Measurements from ENCODE around the gene STK35.

Gene STK35

DNA sequence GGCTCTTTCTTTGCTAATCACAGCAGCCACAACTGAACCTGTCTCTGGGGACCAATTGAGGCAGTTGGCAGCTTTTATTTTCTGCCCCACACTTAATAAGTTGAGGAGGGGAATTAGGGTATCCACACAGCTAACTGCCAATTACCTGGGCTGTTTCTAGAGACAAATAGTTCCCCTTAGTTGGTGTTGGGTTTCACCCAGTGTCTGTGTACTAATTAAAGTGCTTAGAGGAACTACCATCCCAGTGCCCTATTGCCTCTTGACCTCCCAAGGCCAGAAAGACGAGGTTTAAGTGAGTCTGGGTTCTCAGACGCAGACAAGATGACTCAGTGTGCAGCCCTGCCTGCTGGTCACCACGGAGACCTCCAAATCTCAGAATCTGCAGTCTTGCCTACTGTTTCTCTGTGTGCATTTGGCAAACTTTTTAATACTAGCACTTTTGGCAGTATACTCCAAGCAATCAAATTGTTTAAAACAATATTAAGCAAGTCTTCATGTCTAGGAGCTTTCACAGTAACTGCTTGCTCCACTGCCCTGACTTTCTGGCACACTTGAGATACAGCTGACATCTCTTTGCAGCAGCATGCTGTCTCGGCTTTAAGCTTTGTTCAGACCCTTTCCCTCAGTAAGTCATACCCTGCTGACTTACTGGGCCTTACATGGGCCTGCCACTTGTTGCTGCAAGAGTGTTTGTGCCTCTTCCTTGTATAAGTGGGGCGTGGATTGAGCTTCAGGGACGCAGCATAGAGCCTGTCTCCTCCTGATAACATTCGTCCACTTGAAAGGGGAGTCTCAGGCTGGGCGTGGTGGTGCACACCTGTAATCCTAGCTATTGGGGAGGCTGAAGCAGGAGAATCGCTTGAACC is 31.9 kb downstream of the STK35 start:
- no peak for DNase-seq (ENCODE audit: low read depth in 2 of 2)

DNA sequence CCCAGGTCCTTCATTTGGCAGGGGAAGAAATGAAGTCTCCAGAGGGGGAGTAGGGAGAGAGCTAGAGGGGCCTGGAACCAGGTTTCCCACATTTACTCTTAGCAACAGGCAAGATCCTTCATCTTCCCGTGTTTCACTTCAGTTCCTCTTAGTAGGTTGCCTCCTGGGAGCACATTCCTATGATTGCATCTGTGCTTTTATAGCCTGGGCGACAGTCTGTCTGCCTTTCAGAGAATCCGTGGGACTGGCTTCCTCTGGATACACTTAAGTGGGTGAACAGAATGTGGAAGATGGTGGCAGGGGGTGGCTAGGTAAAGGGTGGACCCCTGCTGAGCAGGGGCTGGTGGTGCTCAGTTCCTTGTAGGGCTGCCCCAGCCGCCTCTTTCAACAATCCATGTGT is 33.4 kb downstream of the STK35 start:
- DNase-seq (ENCODE audit: low read depth in 2 of 2) = no peak

DNA sequence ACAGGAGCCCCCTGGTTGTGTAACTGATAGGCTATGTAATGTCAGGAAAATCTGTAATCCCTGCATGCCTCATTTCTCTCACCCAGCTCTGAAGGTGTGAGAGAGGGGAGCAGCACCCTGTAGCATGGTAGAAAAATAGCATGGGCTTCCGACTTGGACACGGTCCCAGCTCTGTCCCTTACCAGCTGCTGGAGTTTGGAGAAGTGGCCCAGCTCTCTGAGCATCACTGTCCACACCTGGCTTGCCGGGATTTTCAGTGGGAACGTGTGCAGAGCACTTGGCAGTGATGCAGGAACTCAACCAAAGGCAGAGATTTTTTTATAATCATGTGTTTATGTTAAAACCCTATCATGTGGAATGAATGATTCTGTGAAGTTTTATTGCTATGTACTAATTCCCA is 34.6 kb downstream of the STK35 start:
- no peak for DNase-seq (ENCODE audit: low read depth in 2 of 2)

DNA sequence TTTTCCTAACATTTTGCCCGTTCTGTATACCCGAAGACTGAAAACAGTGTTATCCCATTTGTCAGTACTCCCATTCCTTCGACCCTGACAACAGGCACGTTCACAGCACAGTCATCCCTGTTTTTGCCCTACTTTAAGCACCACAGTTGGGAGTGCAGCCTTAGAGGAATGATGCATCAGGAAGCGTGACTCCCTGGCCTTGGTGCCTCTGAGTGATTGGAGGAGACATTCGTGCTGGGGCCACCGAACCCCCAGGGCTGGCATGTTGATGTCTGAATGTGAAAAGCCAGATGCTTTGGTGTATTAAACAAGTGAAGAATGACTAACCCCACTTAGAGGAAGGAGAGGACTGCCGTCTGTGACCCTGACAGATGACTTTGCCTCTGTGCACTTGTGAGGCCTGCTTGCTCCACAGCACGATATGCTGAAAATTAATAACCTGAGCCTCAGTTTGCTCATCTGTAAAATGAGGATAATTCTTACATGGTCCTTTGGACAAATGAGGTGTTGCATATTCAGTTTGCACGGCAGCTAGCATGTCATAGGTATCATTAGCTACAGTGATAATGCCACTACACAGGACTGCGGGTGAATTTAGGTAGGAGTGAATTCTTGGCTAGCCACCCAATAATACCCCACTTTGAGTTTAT is 36.0 kb downstream of the STK35 start:
- no peak for DNase-seq (ENCODE audit: low read depth in 2 of 2)

DNA sequence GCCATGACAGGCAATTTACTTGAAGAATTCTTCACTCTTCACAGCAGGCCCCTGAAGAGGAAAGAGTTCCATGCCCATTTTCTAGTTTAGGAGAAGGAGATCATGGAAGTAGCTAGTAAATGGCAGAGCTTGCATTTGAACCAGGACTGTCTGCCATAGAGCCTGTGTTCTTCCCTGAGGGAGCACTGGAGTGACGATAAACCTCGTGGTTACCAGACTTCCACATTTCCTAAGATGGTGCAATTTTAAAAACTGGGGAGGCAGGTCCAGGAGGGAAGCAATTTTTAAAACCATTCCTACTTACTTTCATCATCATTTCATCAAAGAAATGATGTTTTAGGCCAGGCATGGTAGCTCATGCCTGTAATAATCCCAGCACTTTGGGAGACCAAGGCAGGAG is 36.8 kb downstream of the STK35 start:
- no peak for DNase-seq (ENCODE audit: low read depth in 2 of 2)

DNA sequence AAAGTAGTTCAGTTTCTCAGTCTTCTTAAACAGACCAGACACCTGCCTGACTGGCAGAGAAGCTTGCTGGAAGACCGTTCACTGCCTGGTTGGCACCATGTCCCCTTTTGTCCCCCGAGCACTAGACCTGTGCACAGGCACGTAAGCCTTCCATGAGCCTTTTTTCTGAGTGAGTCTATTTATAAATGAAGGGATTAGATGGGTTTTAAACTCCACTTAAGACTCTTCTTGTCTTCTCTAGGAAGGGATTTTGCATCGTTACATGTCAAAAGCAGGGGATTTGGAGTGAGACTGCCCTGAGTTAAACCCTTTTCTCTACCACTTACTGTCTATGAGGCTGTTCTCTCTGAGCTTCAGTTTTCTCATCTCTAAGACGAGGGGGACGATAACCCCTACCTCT is 37.6 kb downstream of the STK35 start:
- no peak for DNase-seq (ENCODE audit: low read depth in 2 of 2)

DNA sequence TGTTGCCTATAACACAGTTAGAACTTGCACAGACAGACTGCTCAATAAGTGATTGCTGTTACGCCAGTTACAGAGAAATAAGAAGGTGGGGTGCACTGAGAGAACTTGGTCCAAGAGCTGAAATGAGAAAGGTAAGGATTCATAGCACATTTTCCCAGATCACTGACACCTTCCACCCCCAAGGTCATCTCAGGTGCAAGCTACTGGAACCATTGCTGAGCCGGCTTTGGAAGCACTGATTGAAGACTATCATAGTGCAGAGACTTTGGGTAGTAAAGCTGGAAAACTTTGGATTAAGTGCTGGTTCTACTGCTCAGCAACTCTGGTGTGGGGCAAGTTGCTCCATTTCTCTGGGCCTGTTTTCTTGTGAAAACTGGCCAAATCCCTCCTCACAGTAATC is 38.1 kb downstream of the STK35 start:
- DNase-seq (ENCODE audit: low read depth in 2 of 2) = no peak

DNA sequence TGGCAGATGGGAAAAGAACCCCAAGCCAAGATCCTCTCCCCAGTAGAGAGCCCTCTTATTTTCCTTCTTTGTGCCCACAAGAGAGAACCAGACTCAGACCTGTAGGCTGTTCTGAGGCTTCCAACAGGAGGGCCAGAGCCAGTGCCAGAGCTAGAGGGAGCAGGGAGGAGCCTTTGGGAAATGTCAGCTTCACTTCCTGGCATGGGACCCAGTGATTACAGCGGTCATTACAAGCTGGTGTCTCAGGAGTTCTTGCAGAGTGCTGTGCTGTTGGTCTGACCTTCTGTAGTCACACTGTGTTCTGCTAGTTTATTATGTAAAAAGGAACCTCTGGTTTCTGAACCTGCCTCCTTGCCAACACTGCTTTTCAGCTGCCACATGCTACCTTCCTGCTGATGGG is 38.9 kb downstream of the STK35 start:
- DNase-seq (ENCODE audit: low read depth in 2 of 2) = no peak

DNA sequence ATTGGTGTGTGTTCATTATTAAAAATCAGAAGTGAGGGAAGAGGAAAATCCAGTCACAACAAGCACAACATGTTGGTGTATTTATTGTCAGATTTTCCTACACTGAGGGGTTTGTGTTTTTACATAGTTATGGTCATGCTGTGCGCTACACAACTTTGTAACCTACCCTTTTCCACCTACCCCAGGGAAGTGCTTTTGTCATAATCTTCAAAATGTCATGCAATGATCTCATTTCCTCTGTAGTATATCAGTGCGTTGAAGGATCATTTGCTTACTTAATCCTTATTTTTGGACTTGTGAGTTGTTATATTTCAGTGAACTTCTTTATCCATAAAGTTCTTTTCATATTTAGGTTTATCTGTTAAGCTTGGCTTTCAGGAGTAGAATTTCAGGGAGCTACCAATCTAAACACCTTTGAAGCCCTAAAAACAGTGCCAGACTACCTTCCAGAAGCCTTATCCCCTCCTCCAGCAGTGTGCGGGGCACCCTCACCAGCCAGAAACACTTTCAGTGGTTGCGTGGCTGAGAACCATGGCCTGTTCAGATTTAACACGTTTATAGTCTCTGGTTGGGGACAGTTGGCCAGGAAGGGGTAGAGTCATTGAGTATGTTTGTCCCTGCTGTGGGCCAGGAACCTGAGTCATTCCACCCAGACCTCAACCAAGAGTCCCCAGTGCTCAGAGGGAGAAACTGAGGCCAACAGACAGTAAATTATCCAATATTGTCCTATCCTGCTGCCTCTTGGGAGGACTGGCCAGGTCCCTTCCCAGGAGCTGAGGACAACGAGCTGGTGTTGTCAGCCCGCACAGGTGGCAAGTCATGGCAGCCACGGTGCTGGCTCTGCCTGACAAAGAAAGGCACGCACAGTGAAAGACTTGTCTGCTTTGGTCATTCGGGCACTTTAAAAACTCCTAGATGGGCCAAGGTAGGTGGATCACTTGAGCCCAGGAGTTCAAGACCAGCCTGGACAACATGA is 40.3 kb downstream of the STK35 start:
- no peak for DNase-seq (ENCODE audit: low read depth in 2 of 2)

DNA sequence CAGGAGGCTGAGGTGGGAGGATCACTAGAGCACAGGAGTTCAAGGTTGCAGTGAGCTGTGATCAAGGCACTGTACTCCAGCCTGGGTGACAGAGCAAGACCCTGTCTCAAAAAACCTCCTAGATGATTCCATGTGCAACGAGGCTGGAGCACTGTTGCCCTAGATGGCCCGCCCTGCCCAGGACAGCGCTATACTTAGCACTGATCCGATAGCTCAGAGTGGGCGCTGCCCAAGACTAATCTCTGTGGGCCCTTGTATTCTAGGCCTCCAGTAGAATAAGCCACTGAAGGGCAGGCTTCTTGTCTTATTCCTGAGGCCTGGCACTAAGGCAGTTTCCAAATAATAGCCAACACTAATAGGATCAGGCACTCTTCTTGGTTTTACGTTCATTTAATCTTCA is 41.0 kb downstream of the STK35 start:
- no peak for DNase-seq (ENCODE audit: low read depth in 2 of 2)

DNA sequence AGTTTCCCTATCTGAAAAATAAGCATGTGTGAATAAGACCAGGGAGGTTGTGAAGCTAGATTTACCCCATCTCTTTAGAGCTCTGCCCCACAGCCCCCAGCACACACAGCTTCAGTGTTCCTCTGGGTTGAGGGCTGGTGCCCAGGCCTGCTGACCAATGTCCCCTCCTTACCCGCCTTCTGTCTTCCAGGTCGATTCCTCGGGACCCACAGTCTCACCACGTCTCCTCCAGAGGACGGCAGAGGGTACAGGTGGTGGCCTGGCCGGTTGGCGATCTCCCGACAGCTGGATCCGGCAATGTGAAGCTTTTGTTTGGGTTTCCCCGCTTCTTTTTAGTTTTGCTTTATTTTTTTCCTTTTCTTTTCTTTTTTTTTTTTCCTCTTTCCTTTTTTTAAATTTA is 42.0 kb downstream of the STK35 start:
- no peak for DNase-seq (ENCODE audit: low read depth in 2 of 2)

DNA sequence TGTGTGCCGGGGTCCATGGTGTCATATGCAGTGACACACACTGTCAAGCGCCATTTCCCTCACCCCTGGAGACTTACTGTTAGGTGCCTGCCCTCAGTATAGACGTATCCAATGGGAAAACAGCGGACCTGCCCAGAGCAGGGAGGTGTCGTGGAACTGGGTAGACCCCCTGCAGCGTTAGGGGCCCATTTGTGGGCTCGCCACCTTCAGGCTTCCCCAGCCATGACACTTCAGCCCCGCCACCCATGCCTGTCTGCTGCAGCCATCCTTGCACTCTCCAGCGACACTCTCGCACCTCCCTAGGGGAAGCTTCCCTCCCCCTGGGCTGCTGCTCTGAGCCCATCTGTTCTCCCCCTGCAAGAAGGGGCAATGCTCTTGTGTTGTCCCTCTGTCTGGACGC is 43.2 kb downstream of the STK35 start:
- DNase-seq (ENCODE audit: low read depth in 2 of 2) = no peak

DNA sequence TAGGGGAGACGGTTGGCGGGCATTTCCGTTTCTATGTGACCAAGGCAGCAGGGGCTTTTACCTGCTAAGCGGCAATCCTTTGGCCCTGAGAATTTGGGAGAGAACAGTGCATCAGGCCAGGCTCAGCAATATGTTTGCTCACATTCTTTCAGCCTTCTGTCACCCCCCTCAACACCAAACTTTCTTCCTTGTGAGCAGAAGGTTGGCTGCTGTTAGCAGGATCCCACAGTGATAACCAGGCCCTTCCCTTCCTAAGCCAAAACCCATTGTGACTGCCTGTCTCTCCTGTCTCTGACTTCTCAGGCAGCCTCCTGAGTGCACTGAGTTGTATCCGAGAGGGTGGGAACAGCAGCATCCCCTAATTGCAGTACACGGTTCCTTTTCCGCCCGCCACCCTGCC is 43.7 kb downstream of the STK35 start:
- no peak for DNase-seq (ENCODE audit: low read depth in 2 of 2)

DNA sequence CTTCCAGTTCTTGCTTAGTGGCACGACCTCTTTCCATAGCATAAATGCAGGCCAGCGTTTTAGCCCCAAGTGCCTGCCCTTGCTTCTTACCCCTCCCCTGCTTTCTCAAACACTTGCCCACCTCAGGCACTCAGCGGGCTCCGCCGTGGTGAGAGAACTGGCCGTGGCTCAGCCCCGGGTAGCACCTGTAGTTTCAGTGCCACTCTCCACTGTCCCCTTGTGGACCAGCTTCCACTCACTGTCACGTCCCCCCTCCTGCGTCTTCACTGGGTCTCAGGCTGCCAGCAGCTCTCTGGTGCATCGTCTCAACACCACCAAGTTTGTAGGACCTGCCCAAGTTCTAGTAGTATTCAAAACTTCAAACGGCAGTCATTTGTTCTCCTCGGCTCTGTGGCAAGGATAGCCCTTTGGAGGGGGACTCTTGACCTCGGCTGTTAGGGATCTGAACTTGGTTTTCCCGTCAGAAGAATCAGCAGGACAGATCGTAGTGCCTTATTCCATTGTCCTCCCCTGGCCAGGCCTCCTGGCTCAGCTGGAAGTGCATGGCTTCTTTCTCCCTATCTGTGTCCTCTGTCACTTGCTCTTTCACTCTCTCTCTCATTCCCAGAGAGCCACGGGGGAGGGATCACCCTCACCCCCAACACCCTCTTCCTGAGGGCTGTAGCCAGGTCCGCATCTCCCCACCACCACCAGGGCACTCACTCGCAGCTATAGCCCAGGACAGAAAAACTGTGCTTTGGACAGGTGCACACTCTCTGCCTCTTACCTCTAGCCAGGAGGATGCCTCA is 44.6 kb downstream of the STK35 start:
- DNase-seq (ENCODE audit: low read depth in 2 of 2) = no peak

DNA sequence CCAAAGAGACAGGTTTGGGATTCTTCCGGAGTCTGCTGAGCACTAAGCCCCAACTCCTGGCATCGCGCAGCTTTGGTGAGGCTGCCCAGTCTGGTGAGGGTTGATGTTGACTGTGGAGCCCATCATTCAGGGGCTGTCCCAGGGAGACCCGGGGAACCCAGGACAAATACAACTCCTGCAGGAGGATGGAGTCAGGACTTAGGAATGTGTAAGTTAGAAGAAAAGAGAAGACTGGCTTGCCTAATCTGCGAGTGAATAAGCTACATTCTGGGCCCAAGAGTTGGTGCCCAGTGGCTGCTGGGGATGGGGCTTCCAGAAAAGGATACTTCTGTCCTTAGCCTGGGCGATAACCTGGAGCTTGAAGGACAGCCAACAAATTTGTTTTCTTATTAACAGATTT is 47.9 kb downstream of the STK35 start:
- DNase-seq (ENCODE audit: low read depth in 2 of 2) = no peak

DNA sequence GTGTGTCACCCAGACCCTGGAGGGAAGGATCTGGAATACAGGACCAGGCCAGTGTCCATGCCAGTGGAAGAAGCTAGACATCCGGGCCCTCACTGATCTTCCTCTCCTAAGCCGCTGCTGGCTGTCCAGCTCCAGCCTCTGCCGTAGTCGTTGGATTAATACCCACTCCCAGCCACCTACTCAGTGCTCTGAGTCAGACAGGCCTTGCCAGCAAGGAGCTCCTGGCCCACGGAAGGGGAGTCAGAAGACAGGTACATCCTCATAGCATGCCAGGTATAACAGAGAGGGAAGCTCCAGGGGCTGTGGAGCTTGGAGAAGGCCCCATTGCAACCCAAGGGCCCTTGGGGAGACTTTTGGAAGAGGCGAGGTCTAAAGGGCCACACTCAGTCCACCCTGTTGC is 49.0 kb downstream of the STK35 start:
- DNase-seq (ENCODE audit: low read depth in 2 of 2) = no peak

DNA sequence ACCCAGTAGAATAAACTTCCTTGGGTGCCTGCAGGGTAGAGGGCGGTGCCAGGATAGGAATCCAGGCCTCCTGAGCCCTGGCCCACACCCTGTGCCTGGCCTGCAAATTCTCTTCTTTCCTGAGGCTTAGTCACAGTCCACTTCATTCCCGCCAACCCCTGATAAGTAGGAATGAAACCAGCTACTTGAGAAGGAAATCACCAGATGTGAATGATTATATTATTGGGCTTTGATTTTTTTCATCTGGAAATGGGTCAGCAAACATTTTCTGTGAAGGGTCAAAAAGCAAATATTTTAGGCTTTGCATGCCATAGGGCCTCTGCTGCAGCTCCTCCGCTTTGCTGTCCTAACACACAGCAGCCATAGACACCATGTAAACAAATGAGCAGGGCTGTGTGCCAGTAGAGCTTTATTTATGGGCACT is 50.2 kb downstream of the STK35 start:
- DNase-seq (ENCODE audit: low read depth in 2 of 2) = no peak

DNA sequence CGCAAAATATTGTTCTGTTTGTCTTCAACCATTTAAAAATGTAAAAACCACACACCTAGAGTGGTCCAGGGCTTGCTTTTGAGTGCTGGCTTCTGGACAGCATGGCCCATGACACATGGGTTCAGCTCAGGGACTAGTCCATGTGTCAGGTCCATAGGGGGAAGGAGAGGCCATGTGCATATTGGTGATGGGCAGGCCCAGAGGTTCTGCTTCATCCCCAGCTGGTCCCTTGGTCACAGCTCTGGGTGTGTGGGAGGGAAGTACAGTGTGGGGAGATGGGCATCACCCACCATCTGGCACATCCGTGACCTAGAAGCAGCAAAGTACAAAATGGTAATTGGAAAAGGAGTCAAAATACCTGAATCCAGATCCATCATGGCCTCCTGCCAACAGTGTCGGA is 50.7 kb downstream of the STK35 start:
- no peak for DNase-seq (ENCODE audit: low read depth in 2 of 2)

DNA sequence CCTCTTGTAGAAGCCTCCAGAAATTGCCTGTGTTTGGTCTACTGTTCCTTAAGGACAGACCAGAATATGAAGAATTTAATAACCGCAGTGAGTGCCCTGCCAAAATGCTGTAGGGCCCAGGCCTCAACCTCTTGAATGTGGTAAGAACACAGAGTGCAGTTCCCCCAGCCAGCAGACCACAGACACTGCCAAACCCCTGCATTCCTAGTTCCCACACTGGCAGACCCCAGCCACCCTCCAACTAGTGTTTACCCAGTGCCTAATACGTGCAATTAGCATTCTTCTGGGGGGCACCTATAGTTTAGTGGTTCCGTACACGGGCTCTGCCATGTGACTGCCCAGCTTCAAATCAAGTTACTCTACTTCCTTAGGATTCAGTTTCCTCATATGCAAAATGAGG is 51.7 kb downstream of the STK35 start:
- DNase-seq (ENCODE audit: low read depth in 2 of 2) = no peak

DNA sequence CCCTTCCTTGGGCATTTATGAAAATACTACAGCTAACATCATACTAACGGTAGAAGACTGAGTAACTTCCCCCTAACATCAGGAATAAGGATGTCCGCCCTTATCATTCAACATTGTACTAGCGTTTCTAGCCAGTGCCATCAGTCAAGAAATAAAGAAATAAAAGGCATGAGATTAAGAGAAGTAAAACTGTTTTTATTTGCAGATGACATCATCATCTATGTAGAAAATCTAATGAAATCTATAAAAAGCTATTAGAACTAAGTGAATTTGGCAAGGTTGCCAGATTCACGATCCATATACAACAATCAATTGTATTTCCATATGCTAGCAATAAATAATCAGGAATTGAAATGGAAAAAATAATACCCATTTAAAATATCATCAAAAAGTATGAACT is 54.6 kb downstream of the STK35 start:
- no peak for DNase-seq (ENCODE audit: low read depth in 2 of 2)
